Endothelial cell (in vitro differentiated cells): ENCODE data around the gene ABCB9. TPM values are rescaled to one million over a fixed set of nuclear protein-coding genes. Genes with fewer than 3 reads are reported as not detected.

Experiments
- DNase-seq: peaks from one replicate; pipeline ENCODE4 v3.0.0; 2021; ENCODE audit warnings: low spot score
- H3K27ac Mint-ChIP-seq: one replicate; pipeline ENCODE4 v1.8.0; 2021; ENCODE audit warnings: mixed read lengths, inconsistent platforms; ENCODE audit not compliant: unreplicated experiment
- H3K27me3 Mint-ChIP-seq: one replicate; pipeline ENCODE4 v1.8.0; 2021; ENCODE audit warnings: mild to moderate bottlenecking, moderate library complexity, mixed read lengths, inconsistent platforms; ENCODE audit not compliant: unreplicated experiment
- H3K36me3 Mint-ChIP-seq: one replicate; pipeline ENCODE4 v1.8.0; 2021; ENCODE audit warnings: mild to moderate bottlenecking, low read depth, mixed read lengths, inconsistent platforms; ENCODE audit not compliant: unreplicated experiment
- H3K4me1 Mint-ChIP-seq: one replicate; pipeline ENCODE4 v1.8.0; 2021; ENCODE audit warnings: mild to moderate bottlenecking, mixed read lengths, inconsistent platforms; ENCODE audit not compliant: unreplicated experiment
- H3K4me3 Mint-ChIP-seq: one replicate; pipeline ENCODE4 v1.8.0; 2021; ENCODE audit warnings: mild to moderate bottlenecking, mixed read lengths, inconsistent platforms; ENCODE audit not compliant: unreplicated experiment
- H3K9me3 Mint-ChIP-seq: one replicate; pipeline ENCODE4 v1.8.0; 2021; ENCODE audit warnings: mixed read lengths, inconsistent platforms; ENCODE audit not compliant: unreplicated experiment
- CTCF ChIP-seq: fragments of 200-600 bp; sonication (generic); IDR thresholded peaks from one replicate; pipeline ENCODE4 v1.5.0; 2021; ENCODE audit warnings: antibody characterized with exemption; ENCODE audit not compliant: unreplicated experiment
- total RNA-seq: library from RNA; stranded (reverse); fragmentation: NEBNext Ultra II Directional; extraction: Animal tissue kit (Norgen Biotek cat#: 25700); gene quantifications from one replicate; pipeline ENCODE4 v1.2.1, GENCODE V29; 2021; ENCODE audit not compliant: unreplicated experiment

Gene ABCB9
- total RNA-seq, 1 donor from 2014 or later, result 10.9 TPM

DNA sequence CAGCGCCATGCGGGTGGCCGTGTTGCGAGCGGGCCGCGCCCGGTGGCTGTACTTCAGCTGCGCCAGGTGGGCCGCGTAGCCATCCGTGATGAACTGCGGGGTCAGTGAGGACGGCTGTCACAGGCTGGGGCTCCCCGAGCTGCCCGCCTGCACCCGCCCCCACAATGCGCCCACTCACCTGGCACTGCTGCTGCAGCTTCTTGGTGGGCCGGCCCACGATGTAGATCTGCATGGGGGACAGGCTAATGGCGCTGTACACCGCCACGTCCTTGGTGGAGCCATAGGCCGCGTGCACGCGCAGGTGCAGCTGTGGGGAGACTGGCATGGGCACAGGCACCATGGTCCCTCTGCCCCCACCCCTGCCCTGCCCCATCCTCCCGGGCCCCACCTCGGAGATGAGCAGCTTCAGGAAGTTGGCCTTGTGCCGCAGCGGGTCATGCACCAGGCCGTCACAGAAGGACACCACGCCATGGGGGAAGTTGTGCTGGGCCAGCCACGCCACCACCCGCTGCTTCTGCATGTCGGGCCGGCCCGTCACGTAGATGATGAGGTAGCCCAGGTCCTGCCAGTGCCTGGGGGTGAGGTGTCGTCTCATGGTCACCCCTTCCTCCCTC, 20.1 kb upstream of the ABCB9 start:
- no peak for TF ChIP-seq CTCF
- Mint-ChIP-seq H3K4me1 (peaks cover 23% of the 10 kb centered on the region), H3K4me3 (no peak overlapping the region), H3K27ac (no peak overlapping the region), H3K36me3 (peaks cover 9% of the 10 kb centered on the region), H3K27me3 (peaks cover 4% of the 10 kb centered on the region), H3K9me3 (no peaks in the 10 kb centered on the region)
- DNase-seq, result no peak

GRCh38 chr12:122985338-122986257, 19.3 kb upstream of the ABCB9 start:
- no peak for TF ChIP-seq CTCF
- Mint-ChIP-seq H3K27me3 (peaks cover 4% of the 10 kb centered on the region), H3K4me3 (no peak overlapping the region), H3K27ac (no peak overlapping the region), H3K9me3 (no peaks in the 10 kb centered on the region), H3K4me1 (peaks cover 23% of the 10 kb centered on the region), H3K36me3 (peaks cover 9% of the 10 kb centered on the region)
- no peak for DNase-seq

- Mint-ChIP-seq H3K27ac (peak overlapping the region; percentile 70), H3K4me1 (peaks cover 26% of the 10 kb centered on the region), H3K36me3 (peaks cover 9% of the 10 kb centered on the region), H3K4me3 (peak overlapping the region; percentile 77), H3K27me3 (peaks cover 4% of the 10 kb centered on the region), H3K9me3 (no peaks in the 10 kb centered on the region)
- DNase-seq, result no peak
- no peak for TF ChIP-seq CTCF
These were observed 18.5 kb upstream of the ABCB9 start for GRCh38 chr12:122984612-122985337.

- Mint-ChIP-seq H3K27me3 (peaks cover 5% of the 10 kb centered on the region), H3K9me3 (no peaks in the 10 kb centered on the region), H3K27ac (peak overlapping the region; percentile 70), H3K4me1 (peaks cover 26% of the 10 kb centered on the region), H3K4me3 (peak overlapping the region; percentile 77), H3K36me3 (peaks cover 9% of the 10 kb centered on the region)
- no peak for TF ChIP-seq CTCF
- DNase-seq, result no peak
These were observed 17.7 kb upstream of the ABCB9 start for GRCh38 chr12:122983789-122984515.
